ENCODE measurements around the gene PPFIA1.

The PPFIA1 gene

GRCh38 chr11:70428701-70429427 lies 158.4 kb downstream of the PPFIA1 start:
- in situ Hi-C loops (cut with MboI; ENCODE audit: low sequenced_read_pairs) = no loop called here

DNA sequence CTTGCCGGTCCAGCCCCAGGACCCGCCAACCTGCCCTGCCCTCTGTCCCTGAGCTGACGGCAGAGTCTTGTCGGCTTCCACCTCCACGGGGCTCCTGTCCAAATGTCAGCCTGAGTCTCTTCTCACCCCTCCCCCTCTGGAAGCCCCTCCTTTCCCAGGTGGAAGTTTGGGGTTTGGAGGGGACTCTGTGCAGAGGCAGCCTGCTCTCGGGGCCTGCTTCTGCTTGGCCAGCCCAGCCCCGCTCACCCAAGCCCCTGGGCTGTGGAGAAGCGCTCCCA lies 158.9 kb downstream of the PPFIA1 start:
- in situ Hi-C loops (cut with MboI; ENCODE audit: low sequenced_read_pairs) = no loop called here

DNA sequence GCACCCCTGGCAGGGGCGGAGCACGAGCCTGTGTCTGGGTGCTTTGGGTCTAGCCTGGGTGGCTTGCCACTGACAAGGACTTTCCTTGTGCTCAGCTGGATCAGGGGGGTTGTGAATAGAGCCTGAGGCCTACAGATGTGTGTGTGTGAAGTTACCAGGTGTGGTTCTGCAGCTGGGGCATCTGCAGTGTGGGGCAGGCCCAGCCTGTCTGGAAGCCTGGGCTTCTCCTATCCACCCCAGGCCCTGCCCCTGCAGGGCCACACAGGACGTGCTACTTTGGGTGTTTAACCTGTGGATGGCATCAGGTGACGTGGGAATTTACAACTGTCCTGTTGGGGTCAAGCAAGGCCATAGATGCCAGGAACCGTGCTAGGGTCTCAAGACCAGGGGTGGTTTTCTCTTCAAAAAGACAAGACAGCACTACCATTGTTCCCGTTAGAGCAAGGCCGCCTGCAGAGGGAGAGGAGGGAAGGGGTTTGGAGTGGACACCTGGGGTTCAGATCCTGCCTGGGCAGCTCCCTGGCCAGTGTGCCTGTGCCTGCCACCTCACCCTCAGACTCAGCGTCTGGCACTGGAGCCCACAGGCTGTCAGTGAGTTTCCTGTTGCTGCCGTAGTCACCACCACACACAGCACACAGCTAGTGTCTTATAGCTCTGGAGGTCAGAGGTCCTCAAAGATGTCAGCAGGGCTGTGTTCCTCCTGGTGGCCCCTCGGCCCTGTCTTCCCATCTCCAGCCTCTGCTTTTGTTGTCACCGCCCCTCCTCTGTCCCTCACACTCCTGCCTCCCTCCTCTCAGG lies 159.4 kb downstream of the PPFIA1 start:
- in situ Hi-C loops (cut with MboI; ENCODE audit: low sequenced_read_pairs) = no loop called here

DNA sequence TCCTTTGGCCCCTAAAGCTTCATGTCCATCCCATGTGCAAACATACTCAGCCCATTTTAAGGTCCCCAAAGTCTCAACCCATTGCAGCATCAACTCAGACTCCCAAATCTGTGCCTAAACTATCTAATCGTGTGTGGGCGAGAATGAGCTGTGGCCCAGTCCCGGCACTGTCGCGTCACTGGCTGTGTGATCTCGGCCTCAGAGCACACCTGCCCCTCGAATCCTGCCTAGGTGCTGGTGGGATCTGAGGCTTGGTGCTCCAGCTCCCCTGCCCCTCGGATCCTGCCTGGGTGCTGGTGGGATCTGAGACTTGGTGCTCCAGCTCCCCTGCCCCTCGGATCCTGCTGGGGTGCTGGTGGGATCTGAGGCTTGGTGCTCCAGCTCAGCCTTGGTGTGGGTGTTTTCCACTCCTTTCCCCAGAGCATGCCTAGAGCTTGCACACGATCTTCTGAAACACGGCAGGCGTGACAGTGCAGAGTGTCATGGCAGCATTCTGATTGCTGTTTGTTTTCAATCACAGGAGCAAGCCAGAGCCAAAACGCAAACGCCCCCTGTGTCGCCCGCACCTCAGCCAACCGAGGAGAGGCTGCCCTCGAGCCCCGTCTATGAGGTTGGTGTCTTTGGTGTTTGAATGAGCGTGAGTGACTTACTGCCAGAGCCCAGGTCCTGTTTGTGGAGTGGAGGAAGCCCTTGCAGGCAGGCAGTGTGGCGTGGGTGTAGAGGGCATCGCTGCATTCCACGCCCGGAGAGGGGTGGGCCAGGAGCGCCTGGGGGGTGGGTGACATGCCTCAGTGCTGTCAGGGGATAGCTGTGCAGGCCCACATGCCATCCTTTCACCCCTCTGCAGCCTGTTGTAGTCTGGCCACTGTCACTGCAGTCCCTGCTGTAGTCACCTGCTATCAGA lies 160.4 kb downstream of the PPFIA1 start:
- in situ Hi-C loops (cut with MboI; ENCODE audit: low sequenced_read_pairs) = no loop called here

GRCh38 chr11:70431611-70432010 lies 161.1 kb downstream of the PPFIA1 start:
- in situ Hi-C loops (cut with MboI; ENCODE audit: low sequenced_read_pairs) = no loop called here

- in situ Hi-C loops (cut with MboI; ENCODE audit: low sequenced_read_pairs) = no loop called here
These were observed 161.6 kb downstream of the PPFIA1 start for GRCh38 chr11:70432065-70432464.

DNA sequence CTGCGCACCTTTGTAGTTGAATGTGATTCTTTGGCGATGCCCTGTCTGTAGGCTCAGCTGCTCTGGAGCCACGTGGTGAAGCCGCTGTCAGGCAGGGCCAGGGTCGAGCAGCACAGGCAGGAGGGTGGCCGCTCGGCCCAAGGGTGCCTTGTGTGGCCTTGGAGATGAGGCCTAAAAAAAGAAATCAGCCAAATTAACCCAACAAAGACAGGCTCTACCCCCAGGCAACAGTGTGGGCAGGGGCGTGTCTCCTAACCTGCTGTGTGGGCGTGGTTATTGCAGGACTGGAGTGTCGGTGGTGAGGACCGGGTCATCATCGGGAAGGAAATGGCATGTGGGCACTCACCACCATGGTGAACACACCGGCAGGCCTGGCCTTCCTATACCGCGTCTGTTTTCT lies 162.1 kb downstream of the PPFIA1 start:
- in situ Hi-C loops (cut with MboI; ENCODE audit: low sequenced_read_pairs) = no loop called here

DNA sequence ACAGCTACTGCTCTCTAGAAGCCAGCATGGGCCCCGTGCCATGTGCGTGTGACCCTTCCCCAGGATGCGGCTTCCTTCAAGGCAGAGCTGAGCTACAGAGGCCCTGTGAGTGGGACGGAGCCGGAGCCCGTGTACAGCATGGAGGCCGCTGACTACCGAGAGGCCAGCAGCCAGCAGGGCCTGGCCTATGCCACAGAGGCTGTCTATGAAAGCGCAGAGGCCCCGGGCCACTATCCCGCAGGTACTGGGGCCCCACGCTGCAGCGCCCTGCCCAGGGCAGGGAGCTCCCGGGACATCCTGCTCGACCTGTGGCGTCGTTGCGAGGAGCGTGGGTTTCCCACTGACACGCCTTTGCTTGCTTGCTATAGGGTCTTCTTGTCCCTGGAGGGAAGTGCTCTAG lies 162.5 kb downstream of the PPFIA1 start:
- in situ Hi-C loops (cut with MboI; ENCODE audit: low sequenced_read_pairs) = no loop called here

GRCh38 chr11:70433526-70433925 lies 163.0 kb downstream of the PPFIA1 start:
- in situ Hi-C loops (cut with MboI; ENCODE audit: low sequenced_read_pairs) = no loop called here
